GM21390 (cell line): ENCODE measurements around the gene AQP6.
"Not testable (repeated sequence)": the region's sequence is repeated elsewhere in the genome, so short reads cannot be mapped to it uniquely, and the experiment has no call there.

Source experiments
- ATAC-seq: cut with Tn5 transposase; IDR thresholded peaks from one replicate; pipeline ENCODE4 v1.9.1; 2021; ENCODE audit not compliant: unreplicated experiment

The AQP6 gene

DNA sequence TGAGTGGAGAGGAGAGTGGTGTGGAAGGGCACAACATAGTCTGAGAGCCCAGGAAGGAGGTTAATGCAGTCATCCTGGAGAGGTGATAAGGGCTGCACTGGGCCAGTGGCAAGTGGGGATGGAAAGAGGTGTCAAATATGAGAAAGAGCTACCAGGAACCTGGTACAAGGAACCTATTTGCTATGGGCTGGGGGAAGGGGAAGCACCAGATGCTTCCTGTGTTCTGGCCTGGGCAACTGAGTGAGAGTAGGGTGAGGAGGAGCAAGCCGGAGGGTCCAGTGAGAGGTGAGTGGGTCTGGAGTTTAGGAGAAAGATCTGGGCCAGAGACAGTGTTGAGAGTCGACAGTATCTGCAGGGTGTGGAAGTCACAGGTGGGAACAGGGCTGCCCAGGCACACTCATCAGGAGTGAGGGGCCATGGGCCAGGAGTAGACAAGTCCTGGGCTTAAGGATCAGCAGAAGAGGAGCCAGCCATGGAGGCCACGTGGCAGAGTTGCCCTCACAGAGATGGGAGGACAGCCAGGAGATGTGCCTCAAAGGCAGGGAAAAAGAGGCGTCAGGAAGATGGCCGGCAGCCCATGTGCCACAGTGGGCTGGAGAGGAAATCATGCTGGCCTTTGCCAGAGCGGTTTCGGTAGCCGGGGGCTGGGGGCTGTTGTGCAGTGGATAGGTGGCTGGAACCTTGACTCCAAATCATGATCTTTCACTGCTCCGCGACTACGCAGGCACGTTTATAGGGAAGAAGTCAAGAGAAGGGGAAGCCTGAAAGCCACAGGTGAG lies 2.9 kb upstream of the AQP6 start:
- no peak for ATAC-seq

DNA sequence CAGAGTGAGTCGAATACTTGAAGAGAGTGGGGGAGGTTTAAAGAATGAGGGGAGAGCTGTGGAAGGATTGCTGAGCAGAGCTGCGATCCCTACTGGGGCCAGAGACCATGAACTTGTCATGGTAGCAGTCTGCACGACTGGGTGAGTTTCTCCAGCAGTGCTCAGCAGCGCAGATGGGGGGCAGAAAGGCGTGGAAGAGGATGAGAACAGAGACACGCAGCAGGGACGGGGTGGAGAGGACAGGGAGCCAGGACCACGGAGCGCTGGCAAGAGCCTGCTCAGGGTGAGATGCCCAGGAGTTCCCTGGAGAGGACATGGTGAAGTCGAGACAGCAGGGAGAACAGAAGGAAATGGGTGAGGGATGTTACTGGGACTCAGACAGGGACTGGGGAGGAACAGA lies 2.1 kb upstream of the AQP6 start:
- no peak for ATAC-seq

DNA sequence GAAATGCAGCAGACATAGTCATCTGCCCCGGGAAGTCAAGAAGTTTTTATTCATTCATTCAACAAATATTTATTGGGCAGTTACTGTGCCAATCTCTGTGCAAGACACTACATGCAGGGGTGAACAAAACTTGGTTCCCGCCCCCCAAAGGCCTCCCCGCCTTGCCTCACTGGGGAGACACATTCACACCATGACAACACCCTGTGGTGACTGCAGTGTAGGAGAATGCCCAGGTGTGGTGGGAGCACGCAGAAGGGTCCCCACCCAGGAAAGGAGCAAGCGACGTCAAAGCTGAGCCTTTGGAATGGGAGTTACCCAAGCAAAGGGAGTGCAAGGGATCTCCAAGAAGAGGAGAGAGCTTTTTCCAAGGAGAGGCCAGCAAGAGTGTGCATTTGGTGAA lies 1.6 kb upstream of the AQP6 start:
- no peak for ATAC-seq

DNA sequence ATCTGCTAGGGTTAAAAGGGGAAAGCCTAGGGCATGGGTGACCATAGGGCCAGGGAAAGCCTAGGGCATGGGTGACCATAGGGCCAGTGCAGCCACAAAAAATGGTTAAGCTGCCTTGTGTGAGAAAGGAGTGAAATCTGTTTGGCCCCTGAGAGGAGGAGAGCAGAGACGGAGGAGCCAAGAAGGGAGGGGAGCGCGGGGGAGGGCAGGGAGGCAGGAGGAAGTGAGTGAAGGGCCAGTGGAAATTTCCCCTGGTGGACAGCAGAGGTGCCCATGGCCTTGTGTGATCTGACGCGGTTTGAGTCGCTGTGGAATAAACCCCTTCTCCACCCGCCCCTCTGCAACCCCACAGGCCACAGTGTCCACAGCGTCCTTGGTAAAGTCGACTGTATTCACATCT lies 618 bp upstream of the AQP6 start:
- no peak for ATAC-seq

DNA sequence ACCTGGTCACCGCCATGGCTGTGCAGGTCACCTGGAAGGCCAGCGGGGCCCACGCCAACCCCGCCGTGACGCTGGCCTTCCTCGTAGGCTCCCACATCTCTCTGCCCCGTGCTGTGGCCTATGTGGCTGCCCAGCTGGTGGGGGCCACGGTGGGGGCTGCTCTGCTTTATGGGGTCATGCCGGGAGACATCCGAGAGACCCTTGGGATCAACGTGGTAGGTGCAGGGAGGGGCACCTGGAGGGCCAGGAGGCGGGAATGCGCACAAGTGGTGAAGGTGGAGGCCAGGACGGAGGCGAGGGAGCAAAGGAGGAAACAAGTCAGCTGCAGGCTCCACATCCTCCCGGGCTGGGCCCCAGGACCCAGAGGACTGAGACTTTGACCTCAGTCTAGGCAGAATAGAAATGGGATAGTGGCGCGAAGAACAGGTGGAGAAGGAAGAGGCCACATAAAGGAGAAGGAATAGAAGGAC lies 649 bp downstream of the AQP6 start:
- ATAC-seq: no peak

DNA sequence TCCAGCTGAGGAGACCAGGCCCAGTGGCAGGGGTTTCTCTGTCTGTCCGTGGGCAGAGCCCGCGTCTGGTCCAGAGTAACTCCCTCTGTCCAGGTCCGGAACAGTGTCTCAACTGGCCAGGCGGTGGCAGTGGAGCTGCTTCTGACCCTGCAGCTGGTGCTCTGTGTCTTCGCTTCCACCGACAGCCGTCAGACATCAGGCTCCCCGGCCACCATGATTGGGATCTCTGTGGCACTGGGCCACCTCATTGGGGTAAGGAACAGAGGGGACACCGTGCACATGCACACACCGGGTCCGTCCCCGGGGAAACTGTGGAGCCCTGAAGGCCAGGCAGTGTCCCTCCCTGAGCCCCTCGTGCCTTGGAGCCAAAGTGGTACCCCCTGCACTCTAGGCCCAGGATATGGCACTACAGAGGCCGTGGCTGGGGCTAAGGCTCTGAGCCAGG lies 1.5 kb downstream of the AQP6 start:
- no peak for ATAC-seq

DNA sequence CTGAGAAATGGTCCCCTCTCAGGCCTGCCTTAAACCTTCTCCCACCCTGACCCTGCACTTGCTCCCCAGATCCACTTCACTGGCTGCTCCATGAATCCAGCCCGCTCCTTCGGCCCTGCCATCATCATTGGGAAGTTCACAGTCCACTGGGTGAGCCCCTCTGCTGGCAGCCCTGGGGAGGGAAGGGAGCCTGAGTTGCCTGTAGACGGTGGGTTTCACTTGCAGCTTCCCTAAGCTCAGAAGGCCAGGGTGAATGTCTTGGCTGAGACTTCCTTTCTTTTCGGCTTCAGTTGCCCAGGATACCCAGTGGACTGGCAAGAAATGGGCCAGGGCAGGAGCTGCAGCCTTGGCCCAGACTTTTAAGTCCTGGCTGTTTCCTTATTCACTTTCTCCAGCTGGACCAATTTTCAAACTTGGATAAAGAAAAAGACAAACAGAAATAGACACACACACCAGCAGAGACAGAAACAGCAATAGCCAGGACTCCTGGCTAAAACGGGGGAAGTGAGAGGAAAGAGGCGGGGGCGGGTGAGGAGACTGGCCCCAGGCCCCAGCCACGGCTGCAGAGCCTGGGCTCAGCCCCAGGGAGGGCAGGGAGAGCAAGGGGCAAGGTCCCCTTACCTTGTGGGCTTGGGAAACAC lies 2.0 kb downstream of the AQP6 start:
- ATAC-seq: no peak

DNA sequence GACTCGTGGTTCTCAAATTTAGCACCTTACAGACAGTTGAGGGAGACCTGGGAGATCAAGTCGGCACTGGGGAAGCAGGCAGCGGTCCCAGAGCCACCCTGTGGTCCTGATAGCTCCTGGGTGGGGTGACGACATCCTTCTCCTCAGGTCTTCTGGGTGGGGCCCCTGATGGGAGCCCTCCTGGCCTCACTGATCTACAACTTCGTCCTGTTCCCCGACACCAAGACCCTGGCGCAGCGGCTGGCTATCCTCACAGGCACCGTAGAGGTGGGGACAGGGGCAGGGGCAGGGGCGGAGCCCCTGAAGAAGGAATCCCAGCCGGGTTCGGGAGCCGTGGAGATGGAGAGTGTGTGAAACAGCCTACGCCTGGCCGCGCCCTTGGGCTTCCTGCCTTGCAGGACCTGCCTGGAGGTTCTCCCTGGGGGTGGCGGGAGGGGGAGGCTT lies 2.6 kb downstream of the AQP6 start:
- no peak for ATAC-seq

DNA sequence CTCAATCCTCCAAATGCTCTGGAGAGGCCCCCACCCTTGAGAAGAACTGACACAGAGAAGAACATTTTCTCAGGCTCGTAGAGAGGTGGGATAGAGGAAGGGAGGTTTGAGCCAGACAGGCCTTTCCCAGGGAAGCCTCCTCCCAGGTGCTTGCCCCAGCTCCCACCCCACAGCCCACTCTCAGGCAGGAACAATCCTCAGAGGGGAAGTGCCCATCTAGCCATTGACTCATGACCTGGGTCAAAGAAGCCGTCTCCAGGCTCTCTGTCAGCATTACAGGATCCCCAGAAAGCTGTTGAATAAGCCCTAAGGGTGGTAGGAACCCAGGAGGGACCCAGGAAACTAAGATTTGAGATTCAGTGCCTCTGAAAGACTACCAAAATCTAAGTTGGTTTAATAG lies 3.8 kb downstream of the AQP6 start:
- ATAC-seq: no peak

DNA sequence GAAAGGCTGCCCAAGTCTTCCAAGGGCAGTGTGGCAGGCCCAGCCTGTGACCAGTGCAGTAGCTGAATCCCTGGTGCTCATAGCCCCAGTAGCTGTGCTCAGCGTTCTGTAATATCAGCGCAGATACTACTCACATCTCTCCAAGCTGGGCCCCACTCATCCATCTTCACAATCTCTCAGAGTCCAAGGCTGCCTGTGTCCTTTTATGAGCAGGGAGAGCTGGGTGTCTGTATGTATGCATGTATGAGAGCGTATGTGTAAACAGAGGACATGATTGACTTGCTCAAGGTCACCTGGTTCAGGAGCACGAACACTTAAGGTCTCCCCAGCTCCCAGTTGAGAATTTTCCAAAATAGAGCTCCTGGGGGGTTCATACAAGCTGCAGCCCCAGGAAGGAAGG lies 5.4 kb downstream of the AQP6 start:
- ATAC-seq: no peak

DNA sequence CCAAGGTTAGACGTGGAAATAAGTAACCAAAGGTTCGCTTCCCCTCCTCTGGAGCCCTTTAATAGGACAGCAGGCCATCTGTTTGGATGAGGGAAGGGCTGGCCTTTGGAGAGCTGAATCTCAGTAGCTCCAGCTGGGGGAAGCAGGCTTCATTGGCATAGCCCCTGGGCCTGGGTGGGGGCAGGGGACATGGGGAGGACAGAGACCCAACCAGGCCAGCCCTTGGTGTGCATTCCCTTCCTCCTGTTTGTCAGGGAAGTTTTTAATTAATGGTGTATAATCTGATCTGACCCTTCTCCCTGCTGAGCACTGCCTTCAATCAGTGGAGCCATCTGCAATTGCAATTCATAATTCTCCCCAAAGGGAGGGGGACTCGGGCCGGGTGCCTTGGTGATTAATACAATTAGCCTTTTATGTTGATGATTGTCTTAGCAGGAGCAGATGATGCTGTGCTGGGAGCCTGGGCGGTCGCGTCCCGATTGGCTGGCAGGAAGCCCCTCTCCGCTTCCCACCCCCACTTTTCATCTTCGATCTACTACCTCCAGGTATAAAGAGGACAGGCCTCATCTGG lies 6.4 kb downstream of the AQP6 start:
- no peak for ATAC-seq

DNA sequence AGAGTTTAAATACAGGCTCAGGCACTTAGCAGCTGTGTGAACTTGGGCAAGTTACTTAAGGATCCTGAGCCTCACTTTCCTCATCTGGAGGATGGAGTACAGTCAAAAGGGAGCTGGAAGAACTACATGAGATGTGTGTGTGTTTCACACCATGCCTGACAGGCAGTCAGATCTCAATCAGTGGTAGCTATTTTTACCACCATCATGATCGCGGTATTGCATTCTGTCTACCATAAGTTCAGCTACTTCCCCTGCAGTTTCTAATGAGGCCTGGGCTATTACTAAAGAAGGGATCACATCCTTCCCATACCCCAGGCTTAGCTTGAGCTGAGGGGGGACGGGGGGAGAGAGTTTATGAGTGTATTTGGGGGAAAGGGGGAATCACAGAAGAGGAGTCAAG lies 7.0 kb downstream of the AQP6 start:
- ATAC-seq: no peak

DNA sequence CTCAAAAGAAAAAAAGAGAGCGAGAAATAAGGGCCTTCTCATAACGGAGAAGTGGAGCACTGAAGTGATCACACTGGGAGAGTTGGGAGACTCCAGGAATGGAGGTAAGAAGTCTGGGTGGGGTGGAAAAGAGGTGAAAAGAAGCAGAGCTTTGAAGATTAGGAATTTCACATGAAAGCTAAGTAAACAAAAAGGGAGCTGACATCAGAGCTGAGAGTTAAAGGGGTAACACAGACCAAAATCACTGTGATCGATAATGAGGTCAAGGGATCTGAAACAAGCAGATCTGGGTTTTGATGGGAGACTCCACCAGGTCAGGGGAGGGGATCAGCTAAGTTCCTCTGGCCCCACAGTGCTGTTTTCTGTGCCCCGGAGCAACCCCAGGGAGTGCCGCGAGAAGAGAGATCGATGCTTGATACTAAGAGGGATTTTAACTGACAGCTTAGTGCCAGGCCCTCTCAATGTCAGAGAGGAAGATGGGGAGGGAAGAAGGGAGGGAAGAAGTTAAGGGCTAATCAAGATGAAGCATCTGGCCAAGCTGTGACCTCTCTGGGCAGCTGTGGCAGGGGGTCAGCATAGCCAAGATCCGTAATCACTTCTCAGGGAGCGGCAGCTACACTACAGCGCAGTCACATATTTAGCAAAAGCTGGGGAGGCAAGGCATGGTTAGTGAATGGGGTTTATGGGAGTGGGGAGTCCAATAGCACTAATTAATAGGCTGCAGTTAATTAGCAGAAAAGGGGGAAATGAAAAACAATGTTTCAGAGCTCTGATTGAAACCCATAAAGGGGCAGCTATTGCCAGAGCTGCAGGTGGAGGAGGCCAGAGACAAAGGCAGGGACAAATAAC lies 8.0 kb downstream of the AQP6 start:
- ATAC-seq: no peak

DNA sequence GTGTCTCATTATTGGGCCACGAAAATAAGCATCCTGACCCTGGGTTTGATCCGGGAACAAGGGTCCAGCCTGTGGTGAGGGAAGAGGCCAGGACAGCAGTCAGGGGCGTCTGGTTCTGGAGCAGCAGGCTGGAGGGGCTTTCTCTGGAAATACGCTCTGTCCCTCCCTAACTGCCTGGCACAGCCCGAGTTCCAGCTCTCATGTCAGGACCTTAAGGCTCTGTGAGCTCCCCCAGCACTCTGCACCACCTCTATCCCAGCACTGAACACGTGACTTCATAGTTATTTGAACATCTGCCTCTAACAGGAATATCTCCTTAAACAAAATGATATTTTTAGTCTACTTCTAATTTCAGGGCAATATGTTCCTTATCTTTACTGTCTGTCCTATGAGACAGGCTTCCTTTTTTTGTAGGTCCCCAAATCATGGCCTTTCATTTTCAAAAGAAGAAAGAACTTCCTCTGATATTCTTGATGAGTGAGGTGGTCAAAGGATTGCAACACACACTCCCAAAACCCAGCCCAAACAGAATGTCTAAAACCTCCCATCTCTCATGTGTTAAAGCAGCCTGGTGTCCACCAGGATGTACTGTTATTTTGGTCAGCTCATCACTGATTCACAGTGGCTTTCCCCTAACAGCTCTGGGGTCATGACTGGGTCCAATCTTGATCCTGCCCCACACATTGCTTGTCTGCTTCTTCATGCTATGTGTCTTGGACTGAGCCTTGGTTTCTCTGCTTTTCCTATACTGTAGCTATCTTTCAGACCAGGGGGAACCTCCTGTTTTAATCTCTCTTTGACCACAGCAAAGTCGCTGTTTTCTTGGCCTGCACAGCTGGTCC lies 9.7 kb downstream of the AQP6 start:
- ATAC-seq: no peak

DNA sequence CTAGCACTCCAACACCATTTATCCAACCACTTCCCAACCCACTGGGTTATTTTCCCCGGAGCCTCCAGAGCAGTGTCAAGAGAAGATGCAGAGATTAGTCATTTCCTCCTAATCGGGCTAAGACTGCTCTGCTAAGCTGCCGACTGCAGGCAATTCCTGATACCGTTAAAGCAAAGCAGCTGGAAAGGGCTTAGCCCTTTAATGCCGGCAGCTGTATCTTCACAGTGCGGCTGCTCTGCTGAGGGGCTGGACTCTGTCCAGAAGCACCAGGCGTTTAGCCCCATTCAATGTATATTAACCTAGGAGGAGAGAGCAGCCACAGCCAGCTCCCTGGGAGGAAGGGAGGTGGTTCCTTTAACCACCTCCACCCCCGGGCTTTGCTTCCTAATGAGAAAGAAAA lies 11.1 kb downstream of the AQP6 start:
- ATAC-seq: no peak

DNA sequence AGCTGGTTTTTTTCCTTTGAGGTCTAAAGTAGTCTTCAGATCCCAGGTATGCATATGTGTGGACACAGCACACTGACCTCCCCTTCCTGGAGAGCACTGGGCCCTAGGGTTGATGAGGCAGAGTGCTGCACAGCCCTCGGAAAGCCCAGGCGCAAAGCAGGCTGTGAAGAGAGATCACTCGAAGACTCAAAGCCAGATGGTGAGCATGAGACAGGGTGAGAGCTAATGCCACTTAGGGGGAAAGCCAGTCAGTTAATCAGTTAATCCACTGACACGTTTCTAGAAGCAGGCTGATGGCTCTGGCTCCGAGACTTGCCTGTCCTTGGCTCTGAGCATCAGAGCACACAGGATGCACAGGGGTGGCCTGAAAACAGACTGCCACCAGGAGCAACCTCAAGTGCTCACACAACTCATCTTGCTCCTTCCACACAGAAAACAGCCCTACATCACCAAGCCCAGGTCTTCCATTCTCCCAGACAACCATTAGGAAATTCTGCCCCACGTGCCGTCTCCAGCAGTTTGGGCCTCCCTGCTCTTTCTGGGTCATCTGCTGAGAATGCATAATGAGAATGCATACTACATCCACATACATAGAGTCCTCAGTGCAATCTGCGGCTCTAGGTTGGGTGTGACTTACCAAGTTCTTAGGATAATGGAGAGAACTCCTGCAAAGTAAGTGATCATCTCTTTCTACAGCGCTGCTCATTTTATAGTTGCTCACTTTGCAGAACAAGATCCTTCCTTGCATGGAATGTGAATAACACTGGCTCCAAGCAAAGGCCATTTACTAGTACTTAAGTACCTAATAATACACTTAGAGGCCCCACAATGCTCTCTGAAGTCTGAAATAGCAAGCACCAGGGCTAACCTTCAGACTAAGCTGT lies 12.0 kb downstream of the AQP6 start:
- no peak for ATAC-seq

DNA sequence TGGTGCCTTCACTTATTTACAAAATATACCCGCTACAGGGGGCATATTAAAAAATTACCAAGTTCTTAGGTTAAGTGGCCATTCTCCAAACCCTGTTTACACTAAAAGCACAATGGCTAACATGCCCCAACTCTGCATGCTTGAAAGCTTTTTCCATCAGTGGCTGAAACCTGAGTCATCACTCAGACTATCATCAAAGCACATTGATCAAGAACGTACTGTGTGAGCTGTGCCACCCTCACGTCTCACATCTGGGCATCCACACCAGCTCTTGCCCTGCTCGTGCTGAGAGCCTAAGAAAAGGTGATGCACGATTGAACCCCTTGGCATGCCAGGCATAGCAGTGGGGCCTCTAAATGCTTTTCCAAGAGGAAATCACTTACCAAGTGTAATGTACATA lies 13.2 kb downstream of the AQP6 start:
- no peak for ATAC-seq

DNA sequence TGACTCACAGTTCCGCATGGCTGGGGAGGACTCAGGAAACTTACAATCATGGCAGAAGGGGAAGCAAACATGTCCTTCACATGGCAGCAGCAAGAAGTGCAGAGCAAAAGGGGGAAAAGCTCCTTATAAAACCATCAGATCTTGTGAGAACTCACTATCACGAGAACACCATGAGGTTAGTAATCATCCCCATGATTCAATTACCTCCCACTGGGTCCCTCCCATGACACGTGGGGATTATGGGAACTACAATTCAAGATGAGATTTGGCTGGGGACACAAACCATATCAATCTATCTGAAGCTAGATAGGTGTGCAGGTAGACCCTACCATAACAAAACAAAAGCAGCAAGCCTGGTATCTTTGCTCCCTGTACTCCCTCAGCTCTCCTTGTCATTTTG lies 13.7 kb downstream of the AQP6 start:
- ATAC-seq: not testable (repeated sequence)

DNA sequence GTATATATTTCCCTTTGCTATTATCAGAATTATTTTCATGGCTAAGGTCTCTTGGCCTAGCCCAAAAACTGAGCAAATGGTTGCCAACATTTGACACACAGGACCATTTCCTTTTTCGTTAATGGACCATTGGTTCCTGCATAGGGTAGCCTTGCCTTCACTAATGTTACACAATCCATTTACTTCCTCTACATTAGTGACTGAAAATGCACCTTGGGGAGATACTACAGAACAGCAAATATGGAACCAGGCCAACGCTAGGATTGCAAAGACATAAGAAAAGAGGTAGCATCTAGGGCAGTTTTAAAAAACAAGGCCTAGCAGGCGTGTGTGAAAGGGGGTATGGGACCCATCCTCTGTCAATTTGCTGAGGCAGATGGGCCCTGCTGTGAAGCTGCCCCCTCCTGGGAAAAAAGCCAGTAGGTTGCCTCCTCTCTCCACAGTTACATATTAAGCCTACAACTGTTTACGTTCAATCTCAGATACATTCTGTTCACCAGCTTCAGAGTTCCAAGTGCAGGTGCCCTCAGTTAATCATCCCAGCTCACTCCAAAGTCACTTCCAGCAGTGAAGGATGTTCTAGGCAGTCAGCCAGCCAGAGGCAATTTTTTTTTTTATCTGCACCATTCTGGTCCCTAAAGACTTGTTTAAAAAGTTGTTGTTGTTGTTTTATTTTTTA lies 15.0 kb downstream of the AQP6 start:
- ATAC-seq: no peak
